ENCODE results near the gene CCNJ.

Gene CCNJ

GRCh38 chr10:96061232-96061631 is 17.8 kb downstream of the CCNJ start:
- no peak for DNase-seq

- peak; percentile 21 for DNase-seq
Observed at GRCh38 chr10:96072674-96073073, 29.3 kb downstream of the CCNJ start.

GRCh38 chr10:96073722-96074121 is 30.3 kb downstream of the CCNJ start:
- peak; percentile 81 for DNase-seq

- no peak for DNase-seq
Observed at GRCh38 chr10:96074776-96075175, 31.4 kb downstream of the CCNJ start.

- no peak for DNase-seq
Observed at GRCh38 chr10:96075977-96076376, 32.6 kb downstream of the CCNJ start.

GRCh38 chr10:96077156-96077555 is 33.8 kb downstream of the CCNJ start:
- DNase-seq = no peak

GRCh38 chr10:96082153-96082552 is 38.8 kb downstream of the CCNJ start:
- no peak for DNase-seq

GRCh38 chr10:96082748-96083147 is 39.4 kb downstream of the CCNJ start:
- no peak for DNase-seq

GRCh38 chr10:96089116-96089515 is 45.7 kb downstream of the CCNJ start:
- no peak for DNase-seq

GRCh38 chr10:96089670-96090462 is 46.5 kb downstream of the CCNJ start:
- peak; percentile 96 for DNase-seq

GRCh38 chr10:96090463-96090800 is 47.0 kb downstream of the CCNJ start:
- no peak for DNase-seq

- no peak for DNase-seq
Observed at GRCh38 chr10:96092999-96093767, 49.8 kb downstream of the CCNJ start.

- DNase-seq = no peak
Observed at GRCh38 chr10:96093948-96094347, 50.6 kb downstream of the CCNJ start.

GRCh38 chr10:96096958-96097357 is 53.6 kb downstream of the CCNJ start:
- DNase-seq = no peak

- DNase-seq = no peak
Observed at GRCh38 chr10:96097865-96098264, 54.5 kb downstream of the CCNJ start.

- DNase-seq = no peak
Observed at GRCh38 chr10:96107623-96108038, 64.2 kb downstream of the CCNJ start.

Data from fibroblast of upper back skin (primary cell).